ENCODE results near the gene GBF1.

Gene GBF1

GRCh38 chr10:102227050-102227449 is 18.3 kb upstream of the GBF1 start:
- DNase-seq (ENCODE audit: low spot score): no peak
- in situ Hi-C loops (cut with MboI; ENCODE audit: low sequenced_read_pairs, unreplicated experiment): loop anchor here (10.0 to 25.0 kb wide), 2 partner anchors 62 to 360 kb away; no protein-coding TSS in a partner anchor
- no peak for TF ChIP-seq CTCF (IDR thresholded peaks at IDR 0.05; ENCODE audit: borderline replicate concordance, control extremely low read depth, extremely low read depth, insufficient read depth, missing control alignments)

- peak; percentile 87 for DNase-seq (ENCODE audit: low spot score)
- TF ChIP-seq CTCF (IDR thresholded peaks at IDR 0.05; ENCODE audit: borderline replicate concordance, control extremely low read depth, extremely low read depth, insufficient read depth, missing control alignments): peak; percentile 97
- in situ Hi-C loops (cut with MboI; ENCODE audit: low sequenced_read_pairs, unreplicated experiment): loop anchor here (10.0 to 25.0 kb wide), 2 partner anchors 65 to 357 kb away; no protein-coding TSS in a partner anchor
Measured at GRCh38 chr10:102229810-102230263, 15.5 kb upstream of the GBF1 start.

- in situ Hi-C loops (cut with MboI; ENCODE audit: low sequenced_read_pairs, unreplicated experiment): loop anchor here (25.0 kb wide), 1 partner anchor 357 kb away; no protein-coding TSS in a partner anchor
- no peak for TF ChIP-seq CTCF (IDR thresholded peaks at IDR 0.05; ENCODE audit: borderline replicate concordance, control extremely low read depth, extremely low read depth, insufficient read depth, missing control alignments)
- peak; percentile 50 for DNase-seq (ENCODE audit: low spot score)
Measured at GRCh38 chr10:102230264-102230860, 15.0 kb upstream of the GBF1 start.

DNA sequence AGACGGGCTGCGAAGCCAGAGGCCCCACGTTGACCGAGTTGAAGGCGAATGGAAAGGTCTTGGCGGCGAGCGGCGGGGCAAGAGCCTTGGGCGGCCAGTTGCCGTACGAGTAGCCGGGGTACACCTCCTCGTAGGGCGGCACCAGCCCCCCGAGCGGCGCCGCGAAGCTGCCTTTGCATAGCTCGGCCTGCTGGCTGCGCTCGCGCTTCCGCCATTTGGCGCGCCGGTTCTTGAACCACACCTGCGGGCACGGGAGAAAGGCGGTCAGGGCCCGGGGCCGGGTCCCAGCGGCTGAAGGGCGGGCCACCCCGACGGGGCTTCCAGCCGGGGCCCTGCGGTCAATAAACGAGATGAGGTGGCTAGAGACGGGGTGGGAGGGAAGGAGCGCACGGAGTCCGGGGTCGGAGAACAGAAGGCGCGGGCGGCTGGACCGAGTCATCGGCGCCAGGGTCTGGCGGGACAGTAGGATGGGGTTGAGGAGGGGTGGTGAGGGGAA is 14.4 kb upstream of the GBF1 start:
- peak; percentile 75 for DNase-seq (ENCODE audit: low spot score)
- TF ChIP-seq CTCF (IDR thresholded peaks at IDR 0.05; ENCODE audit: borderline replicate concordance, control extremely low read depth, extremely low read depth, insufficient read depth, missing control alignments): peak; percentile 38
- in situ Hi-C loops (cut with MboI; ENCODE audit: low sequenced_read_pairs, unreplicated experiment): loop anchor here (25.0 kb wide), 1 partner anchor 356 kb away; no protein-coding TSS in a partner anchor

GRCh38 chr10:102231357-102232318 is 13.7 kb upstream of the GBF1 start:
- peak; percentile 89 for TF ChIP-seq CTCF (IDR thresholded peaks at IDR 0.05; ENCODE audit: borderline replicate concordance, control extremely low read depth, extremely low read depth, insufficient read depth, missing control alignments)
- peak; percentile 87 for DNase-seq (ENCODE audit: low spot score)
- in situ Hi-C loops (cut with MboI; ENCODE audit: low sequenced_read_pairs, unreplicated experiment): loop anchor here (25.0 kb wide), 1 partner anchor 356 kb away; no protein-coding TSS in a partner anchor

GRCh38 chr10:102233997-102234396 is 11.3 kb upstream of the GBF1 start:
- in situ Hi-C loops (cut with MboI; ENCODE audit: low sequenced_read_pairs, unreplicated experiment): loop anchor here (25.0 kb wide), 1 partner anchor 353 kb away; no protein-coding TSS in a partner anchor
- no peak for DNase-seq (ENCODE audit: low spot score)
- no peak for TF ChIP-seq CTCF (IDR thresholded peaks at IDR 0.05; ENCODE audit: borderline replicate concordance, control extremely low read depth, extremely low read depth, insufficient read depth, missing control alignments)
